Adrenal gland (tissue), 12 donors: ENCODE data around the gene SORL1. TPM values are rescaled to one million over a fixed set of nuclear protein-coding genes. Genes with fewer than 3 reads are reported as not detected.
A peak's percentile ranks its signal among the peaks of the same experiment; 100 is the strongest.

ENCODE experiments used
- DNase-seq, 7 donors: peaks; one replicate each; pipeline ENCODE4 v3.0.0-alpha.2; 2019 to 2020
- H3K27ac ChIP-seq, 5 donors: fragments of 200-600 bp; sonication (generic) in 4 of 5; 1 replicate in 3 of 5; 2 replicates in 2 of 5; pipeline versions ENCODE4 v1.5.1 to v1.8.0; 2016 to 2020; ENCODE audit warnings: mild to moderate bottlenecking in 1 of 5
- H3K27me3 ChIP-seq: fragments of 200-600 bp; 2 replicates; pipeline ENCODE4 v1.8.0; 2021
- H3K36me3 ChIP-seq, 2 donors: fragments of 200-600 bp; replicated peaks in 1 of 2; 1 replicate in 1 of 2; 2 replicates in 1 of 2; pipeline versions ENCODE4 v1.5.1 to v1.8.0; 2018 to 2022
- H3K4me1 ChIP-seq, 2 donors: fragments of 200-600 bp; replicated peaks in 1 of 2; 1 replicate in 1 of 2; 2 replicates in 1 of 2; pipeline versions ENCODE4 v1.5.1 to v1.8.0; 2018 to 2021
- H3K4me3 ChIP-seq, 4 donors: fragments of 200-600 bp; sonication (generic) in 3 of 4; one replicate each; pipeline ENCODE4 v1.5.1; 2016 to 2018
- H3K9me3 ChIP-seq, 3 donors: fragments of 200-600 bp; sonication (generic) in 1 of 3; replicated peaks in 1 of 3; 1 replicate in 2 of 3; 2 replicates in 1 of 3; pipeline versions ENCODE4 v1.5.1 to v1.8.0; 2016 to 2021
- CTCF ChIP-seq, 6 experiments: fragments of 450-650 bp in 4 of 6; fragments of 200-600 bp in 2 of 6; sonication (generic) in 1 of 6; IDR thresholded peaks; 1 replicate in 5 of 6; 2 replicates in 1 of 6; pipeline versions ENCODE4 v1.5.1 to v1.8.0; 2016 to 2021; ENCODE audit warnings: antibody characterized with exemption in 6 of 6, mild to moderate bottlenecking in 2 of 6, moderate library complexity in 1 of 6
- POLR2A ChIP-seq, 2 donors: fragments of 450-650 bp; IDR thresholded peaks; one replicate each; pipeline ENCODE4 v1.6.1; 2017; ENCODE audit warnings: antibody characterized with exemption in 2 of 2, mild to moderate bottlenecking in 2 of 2, moderate library complexity in 1 of 2
- WGBS, 4 donors: extraction: QIAGEN DNeasy Blood & Tissue Kit in 2 of 4; methylation state at CpG; one replicate each; pipeline versions ENCODE4 v1.1.5 to v1.1.7; 2013 to 2017; 5-methylcytosine and 5-hydroxymethylcytosine counted together
- intact Hi-C, 2 donors: fragments of 100-400 bp; cut with DNase I; formaldehyde crosslinking; loops; one replicate each; pipeline versions ENCODE4 v1.14.1 to v1.15.0; 2022 to 2023
- polyA plus RNA-seq, 3 donors: library from polyadenylated mRNA; stranded (reverse); fragments of 200-250 nt in 2 of 3; fragments of 350-450 nt in 1 of 3; fragmentation: Illumina TruSeq in 1 of 3; extraction: RNeasy Lipid Tissue Mini Kit (QIAGEN cat#74804) in 1 of 3; gene quantifications; one replicate each; pipeline ENCODE4 v1.2.3, GENCODE V29; 2013 to 2014
- total RNA-seq, 9 donors: library from RNA; depleted of rRNA in 4 of 9; stranded (reverse); fragments of >200 nt in 4 of 9; fragments of 120-200 nt in 1 of 9; fragmentation: NEBNext Ultra II Directional in 1 of 9; extraction: Animal tissue kit (Norgen Biotek cat#: 25700) in 1 of 9; gene quantifications; one replicate each; pipeline versions ENCODE4 v1.1.0 to v1.2.4, GENCODE V29; 2013 to 2023
- donor health status: healthy with polysubstance abuse.
- donor health status: Bipolar disorder and iron deficiency.
- donor health status: DM: yes; HTN: yes; CAD: no.
- donor health status: DM: no; HTN: no; CAD: no.
- donor health status: DM: no; HTN: no; CAD: no.
- donor health status: DM: yes; HTN: yes; CAD: no.

Gene SORL1
- total and polyA plus RNA-seq, 12 donors, result 1.0 to 28.6 (median 8.9) TPM

- Histone ChIP-seq H3K27ac (no peak overlapping the region), H3K9me3 (peaks cover 0 to 11% (median 0%) of the 10 kb centered on the region in 3 donors), H3K4me3 (no peak overlapping the region), H3K36me3 (no peaks in the 10 kb centered on the region), H3K27me3 (no peaks in the 10 kb centered on the region), H3K4me1 (no peaks in the 10 kb centered on the region)
- WGBS, 4 donors, result 88 to 98% (median 90%) methylated on average over 2 of the region's 2 CpGs
- no peak for TF ChIP-seq POLR2A (IDR thresholded peaks at IDR 0.05)
- no peak for TF ChIP-seq CTCF (IDR thresholded peaks at IDR 0.05)
- no peak for DNase-seq
- intact Hi-C loops, result no loop called here
Observed at GRCh38 chr11:121530257-121530656, 78.1 kb downstream of the SORL1 start.

GRCh38 chr11:121533601-121534000 lies 81.5 kb downstream of the SORL1 start:
- no peak for DNase-seq
- H3K9me3 ChIP-seq, result peaks cover 0 to 11% (median 0%) of the 10 kb centered on the region in 3 donors
- intact Hi-C loops, result no loop called here
- H3K36me3 ChIP-seq, result no peaks in the 10 kb centered on the region
- WGBS, 4 donors, result 33 to 50% (median 49%) methylated on average over 3 of the region's 3 CpGs
- no peak overlapping the region for H3K4me3 ChIP-seq
- no peaks in the 10 kb centered on the region for H3K27me3 ChIP-seq
- no peaks in the 10 kb centered on the region for H3K4me1 ChIP-seq
- TF ChIP-seq POLR2A (IDR thresholded peaks at IDR 0.05), result no peak
- no peak overlapping the region for H3K27ac ChIP-seq

- Histone ChIP-seq H3K4me1 (no peaks in the 10 kb centered on the region), H3K9me3 (peaks cover 0 to 11% (median 0%) of the 10 kb centered on the region in 3 donors), H3K27ac (no peak overlapping the region), H3K36me3 (no peaks in the 10 kb centered on the region), H3K27me3 (no peaks in the 10 kb centered on the region), H3K4me3 (no peak overlapping the region)
- DNase-seq, result peak in 1 of 7 donors; percentile 58
- WGBS, 4 donors, result 69 to 79% (median 76%) methylated on average over 12 of the region's 12 CpGs
- intact Hi-C loops, result no loop called here
- peak in 3 of 6 experiments; percentile 27 to 41 (median 32) for TF ChIP-seq CTCF (IDR thresholded peaks at IDR 0.05)
- no peak for TF ChIP-seq POLR2A (IDR thresholded peaks at IDR 0.05)
Observed at GRCh38 chr11:121534131-121535093, 82.3 kb downstream of the SORL1 start.

- TF ChIP-seq POLR2A (IDR thresholded peaks at IDR 0.05) (no peak), CTCF (IDR thresholded peaks at IDR 0.05) (no peak)
- Histone ChIP-seq H3K4me3 (no peak overlapping the region), H3K4me1 (no peaks in the 10 kb centered on the region), H3K27ac (no peak overlapping the region), H3K36me3 (no peaks in the 10 kb centered on the region), H3K27me3 (no peaks in the 10 kb centered on the region), H3K9me3 (peaks cover 0 to 6% (median 0%) of the 10 kb centered on the region in 3 donors)
- DNase-seq, result no peak
- WGBS, 4 donors, result 68 to 82% (median 69%) methylated on average over 5 to 6 of the region's 6 CpGs
- intact Hi-C loops, result no loop called here
Observed at GRCh38 chr11:121535129-121535796, 83.1 kb downstream of the SORL1 start.
